ENCODE measurements around the gene ZBTB49.
"Not testable (repeated sequence)": the region's sequence is repeated elsewhere in the genome, so short reads cannot be mapped to it uniquely, and the experiment has no call there.

DNA sequence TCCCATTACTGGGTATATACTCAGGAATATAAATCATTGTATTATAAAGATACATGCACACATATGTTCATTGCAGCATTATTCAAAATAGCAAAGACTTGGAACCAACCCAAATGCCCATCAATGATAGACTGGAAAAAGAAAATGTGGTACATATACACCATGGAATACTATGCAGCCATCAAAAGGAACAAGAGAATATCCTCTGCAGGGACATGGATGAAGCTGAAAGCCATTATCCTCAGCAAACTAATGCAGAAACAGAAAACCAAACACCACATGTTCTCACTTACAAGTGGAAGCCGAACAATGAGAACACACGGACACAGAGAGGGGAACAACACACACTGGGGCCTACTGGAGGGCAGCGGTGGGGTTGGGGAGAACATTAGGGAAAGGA, 32.3 kb upstream of the ZBTB49 start:
- TF ChIP-seq, protein P1, sequence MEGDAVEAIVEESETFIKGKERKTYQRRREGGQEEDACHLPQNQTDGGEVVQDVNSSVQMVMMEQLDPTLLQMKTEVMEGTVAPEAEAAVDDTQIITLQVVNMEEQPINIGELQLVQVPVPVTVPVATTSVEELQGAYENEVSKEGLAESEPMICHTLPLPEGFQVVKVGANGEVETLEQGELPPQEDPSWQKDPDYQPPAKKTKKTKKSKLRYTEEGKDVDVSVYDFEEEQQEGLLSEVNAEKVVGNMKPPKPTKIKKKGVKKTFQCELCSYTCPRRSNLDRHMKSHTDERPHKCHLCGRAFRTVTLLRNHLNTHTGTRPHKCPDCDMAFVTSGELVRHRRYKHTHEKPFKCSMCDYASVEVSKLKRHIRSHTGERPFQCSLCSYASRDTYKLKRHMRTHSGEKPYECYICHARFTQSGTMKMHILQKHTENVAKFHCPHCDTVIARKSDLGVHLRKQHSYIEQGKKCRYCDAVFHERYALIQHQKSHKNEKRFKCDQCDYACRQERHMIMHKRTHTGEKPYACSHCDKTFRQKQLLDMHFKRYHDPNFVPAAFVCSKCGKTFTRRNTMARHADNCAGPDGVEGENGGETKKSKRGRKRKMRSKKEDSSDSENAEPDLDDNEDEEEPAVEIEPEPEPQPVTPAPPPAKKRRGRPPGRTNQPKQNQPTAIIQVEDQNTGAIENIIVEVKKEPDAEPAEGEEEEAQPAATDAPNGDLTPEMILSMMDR (conservative IDR thresholded peaks at IDR 0.05; ENCODE audit: low read depth, low read length) = not testable (repeated sequence)
- not testable (repeated sequence) for TF ChIP-seq EZH2 (IDR thresholded peaks at IDR 0.05; ENCODE audit: borderline replicate concordance, low read depth, low read length, poor library complexity, severe bottlenecking)
